NCI-H82 (cell line): Measurements from ENCODE around the gene ANAPC1.
"Not testable (repeated sequence)": the region's sequence is repeated elsewhere in the genome, so short reads cannot be mapped to it uniquely, and the experiment has no call there.

Source experiments
- DNase-seq: peaks from one replicate; lab custom pipeline; 2025; lab: John Stamatoyannopoulos, UW

The ANAPC1 gene

GRCh38 chr2:111790633-111791032 is 93.4 kb downstream of the ANAPC1 start:
- DNase-seq: not testable (repeated sequence)

- DNase-seq: not testable (repeated sequence)
Measured at GRCh38 chr2:111784081-111784480, 99.9 kb downstream of the ANAPC1 start.

GRCh38 chr2:111782195-111782594 is 101.8 kb downstream of the ANAPC1 start:
- DNase-seq: not testable (repeated sequence)

GRCh38 chr2:111781443-111782094 is 102.4 kb downstream of the ANAPC1 start:
- DNase-seq: not testable (repeated sequence)

GRCh38 chr2:111777155-111777554 is 106.8 kb downstream of the ANAPC1 start:
- not testable (repeated sequence) for DNase-seq

- not testable (repeated sequence) for DNase-seq
Measured at GRCh38 chr2:111776296-111776695, 107.7 kb downstream of the ANAPC1 start.

- not testable (repeated sequence) for DNase-seq
Measured at GRCh38 chr2:111772180-111772579, 111.8 kb downstream of the ANAPC1 start.

GRCh38 chr2:111770916-111771658 is 112.9 kb downstream of the ANAPC1 start:
- DNase-seq: not testable (repeated sequence)

- DNase-seq: not testable (repeated sequence)
Measured at GRCh38 chr2:111768266-111769190, 115.5 kb downstream of the ANAPC1 start.

- not testable (repeated sequence) for DNase-seq
Measured at GRCh38 chr2:111767087-111767486, 116.9 kb downstream of the ANAPC1 start.

- DNase-seq: not testable (repeated sequence)
Measured at GRCh38 chr2:111766295-111766694, 117.7 kb downstream of the ANAPC1 start.

- DNase-seq: not testable (repeated sequence)
Measured at GRCh38 chr2:111764151-111764550, 119.8 kb downstream of the ANAPC1 start.

GRCh38 chr2:111760697-111761284 is 123.2 kb downstream of the ANAPC1 start:
- not testable (repeated sequence) for DNase-seq

GRCh38 chr2:111752533-111752932 is 131.5 kb downstream of the ANAPC1 start:
- DNase-seq: not testable (repeated sequence)

GRCh38 chr2:111750641-111751040 is 133.4 kb downstream of the ANAPC1 start:
- DNase-seq: not testable (repeated sequence)

- not testable (repeated sequence) for DNase-seq
Measured at GRCh38 chr2:111748429-111748828, 135.6 kb downstream of the ANAPC1 start.

GRCh38 chr2:111747410-111748115 is 136.4 kb downstream of the ANAPC1 start:
- not testable (repeated sequence) for DNase-seq

GRCh38 chr2:111744751-111745150 is 139.2 kb downstream of the ANAPC1 start:
- not testable (repeated sequence) for DNase-seq

- DNase-seq: not testable (repeated sequence)
Measured at GRCh38 chr2:111741517-111741916, 142.5 kb downstream of the ANAPC1 start.

GRCh38 chr2:111735838-111736721 is 147.9 kb downstream of the ANAPC1 start:
- DNase-seq: peak; percentile 25
